ENCODE measurements around the gene FGF23.

Gene FGF23

DNA sequence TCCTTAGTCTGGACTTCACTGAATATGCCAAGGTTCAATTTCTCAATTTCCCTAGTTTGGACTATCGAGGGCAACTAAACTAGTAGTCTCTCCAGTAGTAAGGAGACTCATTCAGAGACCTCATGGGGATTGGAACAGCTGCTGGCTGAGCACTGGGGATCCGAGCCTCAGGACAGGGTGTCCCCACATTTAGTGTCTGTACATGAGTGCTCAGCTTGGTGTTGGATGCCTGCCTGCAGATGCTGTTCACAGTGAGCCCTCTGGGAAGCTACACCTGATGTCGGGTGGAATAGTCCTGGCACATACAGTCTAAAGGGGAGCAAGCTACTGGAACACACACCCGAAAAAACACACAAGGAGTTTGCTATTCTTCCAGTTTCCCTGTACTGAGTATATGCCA, 820 bp upstream of the FGF23 start:
- no peak for DNase-seq

DNA sequence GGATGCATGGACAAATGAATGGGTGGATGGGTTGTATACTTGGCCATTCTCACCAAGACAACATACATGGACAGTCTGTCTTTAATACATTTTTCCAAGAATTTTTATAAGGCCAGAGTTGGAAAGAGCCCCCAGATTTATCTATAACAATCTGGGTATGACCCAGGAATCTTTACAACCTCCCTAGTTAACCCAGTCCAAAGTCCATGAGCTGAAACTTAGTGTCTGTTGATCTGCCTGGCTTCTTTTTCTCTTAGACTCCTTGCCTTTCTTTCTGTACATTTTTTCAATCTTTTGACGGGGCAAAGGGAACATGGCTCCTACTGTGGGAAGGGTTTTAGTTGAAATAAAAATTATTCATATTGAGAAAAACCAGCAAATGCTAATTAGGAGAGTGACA, 740 bp downstream of the FGF23 start:
- no peak for DNase-seq

GRCh38 chr12:4375449-4375848, 4.1 kb downstream of the FGF23 start:
- no peak for DNase-seq

- no peak for DNase-seq
Measured at GRCh38 chr12:4372653-4373052, 6.9 kb downstream of the FGF23 start.

- no peak for DNase-seq
Measured at GRCh38 chr12:4370265-4370664, 9.2 kb downstream of the FGF23 start.

DNA sequence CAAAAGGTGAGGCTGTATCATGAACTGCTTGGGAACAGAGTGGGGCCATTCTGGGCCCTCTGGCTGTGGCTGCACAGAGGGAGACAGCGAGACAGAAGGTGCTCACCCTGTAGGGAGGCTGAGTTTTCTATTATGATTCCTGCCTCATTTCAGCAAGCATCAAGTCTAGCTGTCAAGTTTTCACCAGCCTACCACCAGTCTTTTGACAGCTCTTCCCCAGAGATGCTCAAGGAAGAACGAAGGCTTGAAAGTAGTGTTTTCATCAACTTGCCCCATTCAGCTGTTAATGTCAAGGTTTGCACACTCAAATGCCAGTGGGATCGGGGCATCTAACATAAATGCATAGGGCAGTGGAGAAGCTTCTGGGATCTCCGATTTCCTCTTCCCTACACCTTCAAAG, 10.0 kb downstream of the FGF23 start:
- DNase-seq: no peak

- no peak for DNase-seq
Measured at GRCh38 chr12:4366090-4366489, 13.4 kb downstream of the FGF23 start.

DNA sequence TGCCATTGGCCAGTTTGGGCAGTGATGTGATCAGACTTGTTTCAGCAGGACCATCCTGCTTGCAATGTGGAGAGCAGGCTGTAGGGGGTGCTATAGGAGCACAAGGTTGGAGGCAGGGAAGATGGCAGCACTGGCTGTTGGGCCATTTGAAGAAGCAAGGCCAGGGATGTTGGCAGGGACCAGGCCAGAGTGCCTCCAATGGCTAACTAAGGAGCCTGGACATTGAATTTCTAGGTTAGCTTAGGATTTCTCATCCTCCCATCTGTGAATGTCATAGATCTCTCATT, 23.5 kb downstream of the FGF23 start:
- DNase-seq: no peak

DNA sequence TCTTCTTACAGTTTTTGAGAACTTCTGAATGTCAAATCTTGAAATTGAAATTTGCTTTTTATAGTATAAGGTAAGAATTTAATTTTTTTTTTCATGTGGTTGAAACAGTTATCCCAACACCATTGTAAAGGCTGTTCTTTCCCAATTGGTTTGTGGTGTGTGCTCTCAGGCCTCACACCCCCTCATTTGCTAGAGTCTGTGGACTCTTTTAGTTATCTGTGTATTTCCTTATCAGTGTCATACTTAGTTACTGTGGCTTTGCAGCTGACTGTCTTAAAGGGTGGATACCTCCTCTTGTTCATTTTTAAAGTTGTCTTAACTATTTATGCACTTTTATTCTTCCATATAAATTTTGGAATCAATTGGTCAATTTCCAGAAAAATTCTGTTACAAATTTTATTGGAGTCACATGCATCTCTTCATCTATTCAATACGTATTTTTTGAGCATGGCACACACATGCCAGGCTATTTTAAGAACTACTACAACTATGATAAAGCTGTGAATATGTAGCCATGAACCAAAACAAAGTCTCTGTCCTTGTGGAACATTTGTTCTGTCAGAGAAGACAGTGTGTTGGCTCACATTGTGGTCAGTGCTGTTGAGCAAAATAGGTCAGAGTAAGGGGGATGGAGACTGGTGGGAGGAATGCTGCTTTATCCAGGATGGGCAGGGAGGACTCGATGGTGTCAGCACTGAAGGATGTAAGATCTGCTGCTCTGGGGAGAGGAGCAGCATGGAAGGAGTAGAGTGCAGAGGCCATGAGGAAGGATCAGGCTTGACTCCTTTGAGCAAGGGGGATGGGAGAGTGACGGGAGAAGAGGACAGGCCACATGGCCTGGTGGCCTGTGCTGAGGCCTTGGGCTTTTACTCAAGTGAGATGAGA, 24.1 kb downstream of the FGF23 start:
- DNase-seq: no peak

- DNase-seq: no peak
Measured at GRCh38 chr12:4353785-4354208, 25.7 kb downstream of the FGF23 start.

GRCh38 chr12:4346931-4347330, 32.6 kb downstream of the FGF23 start:
- DNase-seq: no peak

DNA sequence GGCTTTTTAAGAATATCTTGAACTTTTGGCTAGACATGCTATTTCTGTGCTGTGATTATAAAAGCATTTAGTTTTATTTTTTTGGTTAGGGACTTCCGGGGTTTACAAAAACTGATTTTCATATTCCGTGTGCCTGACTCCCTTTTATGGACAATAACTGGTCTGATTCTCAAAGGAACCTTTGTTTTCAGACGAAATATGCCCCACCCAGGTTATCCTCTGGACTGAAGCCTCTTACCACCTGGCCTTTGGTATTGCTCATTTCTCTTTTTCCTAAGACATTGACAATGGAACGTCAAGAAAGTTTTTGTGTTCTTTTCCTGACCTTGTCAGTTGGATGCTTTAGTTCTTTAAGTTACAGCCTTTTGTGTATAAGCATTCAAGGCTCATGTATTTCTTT, 47.7 kb downstream of the FGF23 start:
- DNase-seq: no peak

GRCh38 chr12:4331221-4331620, 48.3 kb downstream of the FGF23 start:
- no peak for DNase-seq

- no peak for DNase-seq
Measured at GRCh38 chr12:4330203-4330602, 49.3 kb downstream of the FGF23 start.

DNA sequence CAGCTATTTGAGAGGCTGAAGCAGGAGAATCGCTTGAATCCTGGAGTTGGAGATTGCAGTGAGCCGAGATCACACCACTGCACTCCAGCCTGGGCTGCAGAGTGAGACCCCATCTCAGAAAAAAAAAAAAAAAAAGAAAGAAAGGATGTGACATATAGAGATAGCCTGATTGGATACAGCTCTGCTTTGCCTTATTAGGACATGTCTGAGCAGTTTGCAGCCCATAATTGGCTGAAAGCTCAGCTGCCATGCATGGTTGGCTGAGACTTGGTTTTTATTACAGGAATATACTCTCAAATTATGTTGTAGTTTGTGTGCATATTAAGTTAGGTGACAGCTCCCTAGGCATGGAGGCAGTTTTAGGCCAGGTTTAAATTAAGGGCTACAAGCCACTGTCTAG, 52.2 kb downstream of the FGF23 start:
- DNase-seq: no peak

DNA sequence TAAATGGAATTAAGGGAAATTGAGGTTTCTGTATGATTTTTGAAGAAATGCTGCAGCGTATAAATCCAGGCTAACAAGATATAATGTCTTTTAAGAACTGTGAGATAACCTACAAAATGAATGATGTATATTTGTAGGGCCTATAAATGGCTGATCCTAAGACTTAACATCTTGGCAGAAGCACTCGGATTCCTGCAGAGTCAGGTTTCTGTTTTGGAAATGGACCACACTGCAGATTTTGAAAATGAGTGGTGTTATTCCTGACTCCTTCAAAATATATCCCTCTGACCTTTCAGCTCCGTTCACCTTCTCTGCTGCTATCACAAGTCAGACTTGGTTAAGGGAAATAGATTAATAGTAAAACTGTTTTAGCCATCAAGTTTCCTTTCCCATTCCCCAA, 53.5 kb downstream of the FGF23 start:
- no peak for DNase-seq

DNA sequence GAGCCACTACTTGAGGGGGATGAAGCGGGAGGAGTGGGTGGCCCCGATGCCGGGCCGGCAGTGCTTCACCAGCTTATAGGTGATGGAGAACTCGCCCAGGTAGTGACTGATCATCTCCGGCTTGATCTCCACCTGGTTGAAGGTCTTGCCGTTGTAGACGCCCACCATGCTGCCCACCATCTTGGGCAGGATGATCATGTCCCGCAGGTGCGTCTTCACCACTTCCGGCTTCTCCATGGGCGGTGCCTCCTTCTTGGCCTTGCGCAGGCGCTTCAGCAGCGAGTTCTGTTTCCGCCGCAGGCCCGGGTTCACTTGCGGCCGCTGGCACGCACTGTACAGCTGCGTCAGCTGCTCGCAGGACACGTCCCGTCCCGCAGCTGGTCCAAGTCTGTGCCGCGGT, 55.1 kb downstream of the FGF23 start:
- DNase-seq: no peak

GRCh38 chr12:4323396-4323795, 56.1 kb downstream of the FGF23 start:
- no peak for DNase-seq

GRCh38 chr12:4322726-4323125, 56.8 kb downstream of the FGF23 start:
- DNase-seq: no peak

- peak; percentile 94 for DNase-seq
Measured at GRCh38 chr12:4320853-4321701, 58.4 kb downstream of the FGF23 start, which contains the start of gene TIGAR. TIGAR (plus strand) TSS chr12:4321213; CDS start chr12:4321272, 59 bp downstream.

DNA sequence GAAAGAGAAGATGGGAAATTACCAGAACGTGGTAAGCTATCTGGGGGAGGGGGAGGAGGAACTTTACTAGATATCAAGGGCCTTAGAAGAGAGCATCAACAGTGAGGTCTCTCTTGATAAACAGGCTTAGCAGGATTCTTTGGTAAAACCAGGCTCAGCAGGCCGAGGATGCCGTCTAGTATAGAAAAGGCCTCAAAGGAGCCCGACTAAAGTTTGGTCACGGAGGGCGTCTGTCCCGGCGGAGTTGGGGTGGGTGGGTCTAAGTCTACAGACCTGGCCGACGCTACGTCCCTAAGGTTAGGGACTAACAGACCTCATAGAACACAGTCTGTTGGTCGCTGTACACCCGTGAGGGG, 59.0 kb downstream of the FGF23 start:
- DNase-seq: no peak
